Measurements from ENCODE around the gene TMA7.
"Not testable (repeated sequence)": the region's sequence is repeated elsewhere in the genome, so short reads cannot be mapped to it uniquely, and the experiment has no call there.

TMA7 gene

GRCh38 chr3:48439820-48440589 lies at the start of gene TMA7, which contains the start of gene CCDC51:
TSS of gene TMA7 (plus strand) at chr3:48440257. CDS start at chr3:48440297, 40 bp downstream.
TSS of gene CCDC51 (minus strand) at chr3:48440119. CDS start at chr3:48435128, 4,991 bp downstream.
- DNase-seq = peak; percentile 99

DNA sequence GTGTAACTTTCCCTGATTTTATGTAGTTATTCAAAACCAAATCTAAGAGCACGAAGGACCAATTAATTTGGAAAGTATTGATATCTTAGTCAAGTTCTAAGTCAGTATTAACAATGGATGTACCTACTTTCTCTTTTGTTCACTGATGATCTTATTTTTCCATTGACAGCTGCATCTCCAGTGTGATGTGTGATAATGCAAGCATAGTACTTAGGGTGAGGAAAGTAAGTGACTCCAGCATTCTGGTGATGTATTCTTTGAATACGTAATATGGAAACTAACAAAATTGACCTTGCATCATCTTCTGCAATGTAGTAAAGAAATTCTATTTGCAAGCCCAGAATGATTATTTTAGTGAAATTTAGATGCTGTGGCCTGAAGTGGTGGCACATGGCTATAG lies 45.7 kb upstream of the TMA7 start:
- no peak for DNase-seq

DNA sequence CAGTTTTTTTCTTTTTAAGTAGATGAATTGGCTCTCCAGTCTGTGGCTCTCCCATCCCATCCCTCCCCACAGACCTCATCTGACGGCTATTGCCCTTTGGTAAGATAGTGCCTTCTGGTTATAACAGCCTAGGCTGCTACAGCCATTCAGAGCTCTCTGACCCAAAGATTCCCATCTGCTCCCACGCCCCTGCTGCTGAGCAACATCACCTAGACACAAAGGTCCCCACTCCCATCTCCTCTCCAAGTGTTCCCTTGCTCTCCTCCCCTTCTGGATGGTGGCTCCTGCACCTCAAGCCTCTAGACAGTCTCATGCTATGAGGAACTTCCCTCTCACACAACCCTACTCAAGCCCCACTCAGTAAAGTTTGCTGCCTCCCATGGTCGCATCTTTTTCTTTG lies 44.3 kb upstream of the TMA7 start:
- DNase-seq = no peak

- no peak for DNase-seq
Observed at GRCh38 chr3:48397767-48398681, 42.0 kb upstream of the TMA7 start.

DNA sequence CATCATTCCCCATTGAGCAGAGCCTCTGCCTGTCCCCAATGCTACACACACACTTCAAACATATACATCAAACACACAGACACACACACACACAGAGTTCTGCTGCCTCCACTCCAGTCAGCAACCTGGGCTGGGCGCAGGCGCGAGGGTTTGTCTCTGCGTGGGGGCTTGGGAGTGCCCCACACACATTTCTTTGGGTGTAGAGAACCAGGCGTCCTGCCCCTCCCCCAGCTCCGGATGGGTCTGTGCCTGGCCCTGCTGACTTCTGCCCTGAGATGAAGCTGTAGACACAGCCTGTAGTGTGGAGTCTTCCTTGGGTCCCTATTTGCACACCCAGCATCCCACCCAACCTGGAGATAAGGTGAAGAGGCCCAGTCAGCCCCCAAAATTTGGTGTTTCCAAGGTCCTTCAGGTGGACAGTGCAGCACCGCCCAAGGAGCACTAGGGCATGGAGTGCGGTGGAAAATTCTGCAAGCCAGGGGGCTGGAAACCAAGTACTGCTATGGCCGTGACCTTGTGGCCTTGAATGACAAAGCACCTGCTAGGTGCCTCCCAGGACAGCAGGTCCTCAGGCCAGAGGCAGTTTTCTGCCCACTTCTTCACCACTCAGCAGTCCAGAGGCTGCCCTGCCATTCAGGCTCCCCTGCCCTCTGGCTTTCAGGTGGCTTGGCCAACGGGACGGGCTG lies 41.2 kb upstream of the TMA7 start:
- DNase-seq = no peak

GRCh38 chr3:48399387-48400172 lies 40.5 kb upstream of the TMA7 start:
- no peak for DNase-seq

- peak; percentile 74 for DNase-seq
Observed at GRCh38 chr3:48400824-48401433, 39.1 kb upstream of the TMA7 start.

- DNase-seq = not testable (repeated sequence)
Observed at GRCh38 chr3:48401434-48401901, 38.6 kb upstream of the TMA7 start.

- no peak for DNase-seq
Observed at GRCh38 chr3:48402281-48402732, 37.8 kb upstream of the TMA7 start.

DNA sequence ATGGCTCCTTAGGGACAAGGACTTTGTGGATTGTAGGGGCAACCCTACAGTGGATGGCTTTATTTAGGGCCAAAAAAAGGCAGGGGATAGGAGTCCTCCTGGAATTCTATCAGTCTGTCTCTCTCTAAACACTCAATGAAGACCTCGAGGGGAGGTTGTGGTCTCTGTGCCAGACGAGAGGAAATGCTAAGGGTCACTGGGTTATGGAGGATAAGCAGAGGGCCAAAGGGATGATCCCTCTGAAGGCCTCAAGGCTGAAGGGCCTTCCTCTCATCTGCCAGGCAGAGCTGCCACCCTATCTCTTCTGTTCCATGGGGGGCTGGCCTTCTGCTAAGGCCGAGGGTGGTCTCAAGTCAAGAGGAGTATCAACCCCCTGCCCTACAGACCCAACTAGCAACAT lies 37.1 kb upstream of the TMA7 start:
- DNase-seq = no peak

DNA sequence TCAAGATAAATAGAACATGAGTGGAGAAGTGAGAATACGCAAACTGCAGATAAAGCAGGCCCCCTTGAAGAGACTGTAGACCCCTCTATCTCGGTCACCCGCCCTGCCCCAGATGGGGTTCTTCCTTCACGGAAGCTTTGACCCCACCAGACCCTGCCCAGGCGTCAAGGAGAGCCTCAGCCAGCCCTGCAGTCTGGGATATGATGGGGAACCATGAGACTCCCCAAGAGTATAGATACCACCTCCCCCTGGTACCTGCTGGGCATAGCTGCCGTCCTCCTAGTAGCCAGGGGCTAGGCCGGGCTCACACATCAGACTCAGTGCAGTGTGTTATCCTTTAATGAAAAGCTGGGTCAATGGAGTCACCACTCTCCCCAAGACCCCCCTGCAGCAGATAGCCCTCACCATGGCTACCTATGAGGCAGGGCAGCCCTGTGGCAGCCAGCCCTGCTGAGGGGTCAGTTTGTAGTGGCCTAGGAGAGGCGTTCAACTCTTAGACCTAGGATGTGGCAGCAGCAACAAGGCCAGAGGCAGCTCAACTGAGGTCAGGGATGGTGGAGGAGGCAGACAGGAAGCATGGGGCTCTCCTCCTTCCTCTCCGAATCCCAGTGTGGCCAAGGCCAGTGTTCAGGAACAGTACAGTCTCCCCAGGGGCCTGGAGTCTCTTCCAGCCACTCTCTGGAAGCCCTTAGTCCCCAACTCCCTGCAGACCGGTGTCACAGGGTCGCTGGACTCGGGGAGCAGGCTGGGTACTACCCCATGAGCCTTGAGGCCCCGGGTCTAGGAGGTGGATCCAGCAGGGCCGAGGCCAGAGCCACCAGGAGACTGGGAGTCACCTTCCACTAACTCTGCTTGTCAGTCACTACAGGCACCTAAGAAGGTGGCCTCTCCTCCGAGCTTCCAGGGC lies 36.3 kb upstream of the TMA7 start:
- no peak for DNase-seq

DNA sequence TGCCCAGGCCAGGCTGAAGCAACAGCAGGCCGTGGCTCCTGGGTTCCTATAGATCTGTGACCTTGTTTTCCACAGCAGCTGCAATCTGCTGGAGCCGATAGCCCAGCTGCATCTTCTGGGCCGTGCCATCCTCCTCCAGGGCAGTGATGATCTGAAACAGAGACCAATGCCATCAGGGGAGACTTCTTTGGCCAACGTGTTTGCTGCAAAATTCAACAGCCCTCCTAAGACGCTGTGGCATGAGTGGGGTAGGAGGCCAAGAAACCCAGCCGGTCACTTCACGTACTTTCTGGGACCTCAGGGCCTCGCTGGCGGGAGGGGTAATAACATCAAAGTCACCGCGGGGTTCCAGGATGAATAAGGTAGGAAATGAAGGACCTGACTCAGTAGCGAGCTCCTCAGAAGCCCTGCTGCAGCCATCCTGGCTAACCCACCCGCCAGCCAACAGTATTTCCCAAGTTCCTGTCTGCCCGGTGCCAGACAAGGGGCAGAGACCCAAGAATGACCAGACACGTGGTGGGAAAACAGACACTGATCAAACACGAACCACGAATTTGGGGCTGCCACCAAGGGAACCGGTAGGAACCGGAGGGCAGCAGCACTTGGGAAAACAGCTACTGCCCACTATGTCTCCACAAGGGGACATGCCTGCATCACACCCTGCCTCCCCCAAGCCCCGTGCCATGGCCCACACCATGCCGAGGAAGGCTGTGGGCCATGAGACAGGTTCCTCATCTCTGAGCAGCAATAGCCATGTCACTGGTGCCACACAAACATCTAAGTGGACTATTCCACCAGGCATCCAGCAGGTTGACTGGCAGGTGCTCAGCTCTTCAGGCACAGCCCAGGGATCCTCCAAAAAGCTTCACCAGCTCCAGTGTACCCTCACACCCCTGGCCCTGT lies 35.4 kb upstream of the TMA7 start:
- DNase-seq = no peak

DNA sequence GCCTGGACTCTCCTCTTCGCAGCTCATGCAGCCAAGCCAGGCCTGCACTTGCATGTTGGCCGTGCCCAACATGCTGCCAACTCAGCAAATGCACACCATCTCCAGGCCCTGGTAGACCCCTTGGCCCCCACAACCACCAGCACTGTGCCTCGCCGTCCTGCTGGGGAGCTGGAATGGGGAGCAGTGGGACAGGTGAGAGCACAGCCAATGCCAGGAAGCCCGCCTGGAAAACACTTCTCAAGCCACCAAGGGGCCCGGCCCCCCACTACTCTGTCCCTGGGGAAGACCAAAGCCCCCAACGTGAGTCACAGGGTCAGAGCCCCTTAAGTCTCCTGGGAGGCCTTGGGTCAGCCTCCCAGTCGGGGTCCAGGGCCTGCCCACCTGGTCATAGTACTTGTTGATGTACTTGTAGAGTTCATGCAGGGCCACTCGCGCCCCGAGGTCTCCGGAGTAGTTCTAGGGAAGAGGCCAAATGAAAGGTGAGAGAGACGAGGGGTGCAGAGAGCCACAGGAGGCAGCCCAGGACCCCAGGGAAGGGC lies 34.6 kb upstream of the TMA7 start:
- no peak for DNase-seq

GRCh38 chr3:48405971-48406370 lies 34.1 kb upstream of the TMA7 start:
- DNase-seq = no peak

GRCh38 chr3:48406443-48407431 lies 33.3 kb upstream of the TMA7 start:
- no peak for DNase-seq

- DNase-seq = no peak
Observed at GRCh38 chr3:48407542-48408099, 32.4 kb upstream of the TMA7 start.

DNA sequence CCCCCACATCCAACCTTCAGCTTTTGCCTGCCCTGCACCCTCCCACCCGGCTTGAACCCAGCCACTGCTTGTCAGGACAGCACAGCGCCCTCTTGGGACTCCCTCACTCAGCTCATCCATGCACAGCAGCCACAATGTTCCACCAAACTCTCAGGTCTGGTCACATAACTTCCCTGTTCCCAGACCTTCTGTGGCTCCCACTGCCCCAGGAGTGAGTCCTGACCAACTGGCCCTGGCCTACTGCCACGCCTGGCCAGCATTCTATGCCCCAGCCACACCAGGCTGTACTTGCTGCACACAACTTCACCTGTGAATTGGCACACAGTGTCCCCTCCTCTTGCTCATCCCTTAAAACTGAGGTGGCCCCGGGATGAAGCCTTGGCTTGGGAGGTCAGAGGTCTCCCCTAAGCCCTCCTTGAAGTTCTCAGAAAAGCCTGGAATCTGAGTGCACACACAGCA lies 31.2 kb upstream of the TMA7 start:
- peak; percentile 27 for DNase-seq
